ENCODE data around the gene DSCAML1.

Gene DSCAML1

DNA sequence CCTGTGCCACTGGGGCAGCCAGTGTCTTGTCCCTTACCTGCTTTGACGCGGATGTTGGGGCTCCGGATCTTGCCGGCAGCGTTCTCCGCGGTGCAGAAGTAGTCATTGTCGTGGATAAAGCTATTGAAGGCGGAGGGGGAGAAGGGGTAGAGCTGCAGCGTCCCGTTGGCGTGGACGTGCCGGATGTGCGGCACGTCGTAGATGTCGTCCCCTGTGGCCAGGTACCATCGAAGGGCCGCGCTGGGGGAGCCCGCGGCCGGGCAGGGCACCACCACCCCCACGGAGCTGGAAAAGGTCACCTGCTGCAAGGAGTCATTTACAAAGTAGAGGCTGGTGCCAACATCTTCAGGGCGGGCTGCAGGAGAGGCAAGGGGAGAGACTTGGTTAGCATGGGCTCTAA lies 16.6 kb downstream of the DSCAML1 start:
- TF ChIP-seq, protein P1, sequence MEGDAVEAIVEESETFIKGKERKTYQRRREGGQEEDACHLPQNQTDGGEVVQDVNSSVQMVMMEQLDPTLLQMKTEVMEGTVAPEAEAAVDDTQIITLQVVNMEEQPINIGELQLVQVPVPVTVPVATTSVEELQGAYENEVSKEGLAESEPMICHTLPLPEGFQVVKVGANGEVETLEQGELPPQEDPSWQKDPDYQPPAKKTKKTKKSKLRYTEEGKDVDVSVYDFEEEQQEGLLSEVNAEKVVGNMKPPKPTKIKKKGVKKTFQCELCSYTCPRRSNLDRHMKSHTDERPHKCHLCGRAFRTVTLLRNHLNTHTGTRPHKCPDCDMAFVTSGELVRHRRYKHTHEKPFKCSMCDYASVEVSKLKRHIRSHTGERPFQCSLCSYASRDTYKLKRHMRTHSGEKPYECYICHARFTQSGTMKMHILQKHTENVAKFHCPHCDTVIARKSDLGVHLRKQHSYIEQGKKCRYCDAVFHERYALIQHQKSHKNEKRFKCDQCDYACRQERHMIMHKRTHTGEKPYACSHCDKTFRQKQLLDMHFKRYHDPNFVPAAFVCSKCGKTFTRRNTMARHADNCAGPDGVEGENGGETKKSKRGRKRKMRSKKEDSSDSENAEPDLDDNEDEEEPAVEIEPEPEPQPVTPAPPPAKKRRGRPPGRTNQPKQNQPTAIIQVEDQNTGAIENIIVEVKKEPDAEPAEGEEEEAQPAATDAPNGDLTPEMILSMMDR (IDR thresholded peaks at IDR 0.05; ENCODE audit: low read depth, low read length, missing control alignments), result no peak
- no peak overlapping the region for H3K4me3 ChIP-seq (replicated peaks; ENCODE audit: low read depth, low read length)
- no peak for DNase-seq (ENCODE audit: extremely low read depth, low read depth)

DNA sequence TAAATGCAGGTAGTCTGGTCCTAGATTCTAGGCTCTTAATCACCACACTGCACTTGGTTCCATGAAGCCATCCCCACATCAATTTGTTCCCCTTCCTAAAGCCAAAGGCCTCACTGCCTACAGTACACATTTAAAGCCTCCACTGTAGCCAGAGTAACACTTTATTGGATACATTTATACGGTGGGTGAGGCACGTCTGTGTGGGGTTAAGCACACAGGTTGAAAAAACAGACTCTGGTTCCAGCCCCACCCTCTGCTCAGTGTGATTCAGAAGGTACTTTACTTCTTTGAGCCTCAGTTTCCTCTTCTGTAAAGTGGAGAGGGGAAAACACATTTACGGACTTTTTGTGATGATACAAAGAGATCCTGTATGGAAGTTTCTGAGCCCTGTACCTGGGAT lies 22.5 kb downstream of the DSCAML1 start:
- no peak for DNase-seq (ENCODE audit: extremely low read depth, low read depth)
- TF ChIP-seq, protein P1 (IDR thresholded peaks at IDR 0.05; ENCODE audit: low read depth, low read length, missing control alignments), result no peak
- H3K4me3 ChIP-seq (replicated peaks; ENCODE audit: low read depth, low read length), result no peak overlapping the region

DNA sequence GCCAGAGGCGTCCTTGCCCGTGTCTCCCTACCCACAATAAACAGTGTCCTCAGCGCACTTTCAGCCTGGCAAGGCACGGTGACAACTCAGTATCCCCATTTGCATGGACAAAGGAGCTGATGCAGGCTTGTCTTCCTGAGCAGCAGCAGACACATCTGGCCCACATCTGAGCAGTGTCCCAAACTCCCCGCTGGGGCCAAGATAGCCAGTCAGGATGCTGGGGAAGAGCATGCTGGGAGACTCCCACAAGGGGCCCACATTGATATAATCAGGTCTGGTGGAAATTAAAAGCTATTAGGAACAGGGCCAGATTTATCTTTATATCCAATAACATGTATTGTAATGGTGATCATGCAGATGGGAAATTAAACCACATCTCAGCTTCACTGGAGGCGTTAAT lies 24.7 kb downstream of the DSCAML1 start:
- H3K4me3 ChIP-seq (replicated peaks; ENCODE audit: low read depth, low read length), result no peak overlapping the region
- no peak for DNase-seq (ENCODE audit: extremely low read depth, low read depth)
- TF ChIP-seq, protein P1 (IDR thresholded peaks at IDR 0.05; ENCODE audit: low read depth, low read length, missing control alignments), result no peak

DNA sequence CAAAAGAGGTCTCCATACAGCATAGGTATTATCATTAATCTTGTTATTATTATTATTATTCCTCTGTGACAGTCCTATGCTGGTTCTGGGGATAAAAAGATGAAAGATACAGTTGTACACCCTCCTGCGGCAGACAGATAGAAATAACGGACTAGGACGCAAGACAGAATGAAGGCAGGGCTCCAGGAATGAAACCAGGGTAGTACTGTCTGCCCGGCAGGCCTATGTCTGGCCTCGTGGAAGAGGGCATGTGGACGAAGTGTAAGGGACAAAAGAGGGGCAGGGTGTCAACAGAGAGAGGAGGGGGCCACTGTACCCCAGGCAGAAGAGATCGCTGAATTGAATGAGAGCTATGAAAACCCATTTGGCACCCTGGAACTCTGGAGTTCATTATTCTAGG lies 25.2 kb downstream of the DSCAML1 start:
- TF ChIP-seq, protein P1 (IDR thresholded peaks at IDR 0.05; ENCODE audit: low read depth, low read length, missing control alignments), result no peak
- no peak overlapping the region for H3K4me3 ChIP-seq (replicated peaks; ENCODE audit: low read depth, low read length)
- no peak for DNase-seq (ENCODE audit: extremely low read depth, low read depth)

DNA sequence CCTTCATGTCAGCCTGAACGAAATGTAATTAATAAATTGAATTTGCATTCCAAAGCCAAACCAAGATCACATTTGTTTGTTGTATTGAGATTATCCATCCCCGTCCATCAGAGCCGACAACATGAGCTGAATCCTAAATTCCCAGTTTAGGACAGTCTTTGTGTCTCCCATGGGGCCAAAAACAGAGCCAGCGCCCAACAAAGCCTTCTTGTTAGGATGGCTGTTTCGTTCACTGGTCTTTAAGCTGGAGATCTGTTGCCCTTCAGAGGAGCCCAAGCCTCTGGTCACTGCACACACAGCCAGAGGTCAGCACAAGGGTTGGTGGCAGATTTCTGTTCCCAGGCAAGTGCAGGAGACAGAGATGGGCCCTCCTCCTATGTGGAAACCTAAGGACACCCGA lies 25.8 kb downstream of the DSCAML1 start:
- no peak overlapping the region for H3K4me3 ChIP-seq (replicated peaks; ENCODE audit: low read depth, low read length)
- DNase-seq (ENCODE audit: extremely low read depth, low read depth), result no peak
- TF ChIP-seq, protein P1 (IDR thresholded peaks at IDR 0.05; ENCODE audit: low read depth, low read length, missing control alignments), result no peak

DNA sequence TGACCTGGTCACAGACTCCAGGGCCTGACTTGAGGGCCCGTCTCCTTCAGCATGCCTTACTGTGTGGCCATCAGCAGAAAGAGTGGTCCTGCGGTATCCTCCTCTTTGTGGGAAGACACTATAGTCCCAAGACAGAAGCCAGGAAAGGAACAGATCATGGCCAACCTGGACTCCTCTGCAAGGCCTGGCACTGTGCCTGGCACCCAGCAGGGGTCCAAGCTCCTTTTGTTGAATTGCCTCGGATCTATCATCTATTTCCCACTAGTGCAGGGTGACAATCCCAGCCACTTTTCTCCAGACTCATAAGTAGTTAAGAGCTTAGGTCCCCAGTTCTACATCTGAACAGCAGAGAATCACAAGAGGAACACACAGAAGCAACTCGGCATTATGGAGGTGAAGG lies 27.0 kb downstream of the DSCAML1 start:
- no peak for DNase-seq (ENCODE audit: extremely low read depth, low read depth)
- H3K4me3 ChIP-seq (replicated peaks; ENCODE audit: low read depth, low read length), result no peak overlapping the region
- TF ChIP-seq, protein P1 (IDR thresholded peaks at IDR 0.05; ENCODE audit: low read depth, low read length, missing control alignments), result no peak

DNA sequence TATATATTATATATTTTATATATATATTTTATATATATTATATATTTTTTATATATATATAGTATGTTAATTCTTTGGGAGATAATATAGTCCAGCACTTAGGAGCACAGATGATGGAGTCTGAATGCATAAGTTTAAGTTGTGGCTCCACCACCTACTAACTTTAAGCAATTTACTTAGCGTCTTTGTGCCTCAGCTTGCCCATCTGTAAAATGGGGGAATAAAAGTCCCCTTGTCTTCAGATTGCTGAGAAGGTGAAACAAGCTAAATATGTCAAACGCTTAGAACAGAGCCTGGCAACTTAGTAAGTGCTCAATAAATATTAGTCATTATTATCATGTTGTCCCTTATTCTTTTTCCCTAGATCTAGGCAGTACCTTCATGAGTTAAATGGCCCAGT lies 27.5 kb downstream of the DSCAML1 start:
- H3K4me3 ChIP-seq (replicated peaks; ENCODE audit: low read depth, low read length), result no peak overlapping the region
- TF ChIP-seq, protein P1 (IDR thresholded peaks at IDR 0.05; ENCODE audit: low read depth, low read length, missing control alignments), result no peak
- no peak for DNase-seq (ENCODE audit: extremely low read depth, low read depth)
